ENCODE results near the gene SERPINE1.

DNA sequence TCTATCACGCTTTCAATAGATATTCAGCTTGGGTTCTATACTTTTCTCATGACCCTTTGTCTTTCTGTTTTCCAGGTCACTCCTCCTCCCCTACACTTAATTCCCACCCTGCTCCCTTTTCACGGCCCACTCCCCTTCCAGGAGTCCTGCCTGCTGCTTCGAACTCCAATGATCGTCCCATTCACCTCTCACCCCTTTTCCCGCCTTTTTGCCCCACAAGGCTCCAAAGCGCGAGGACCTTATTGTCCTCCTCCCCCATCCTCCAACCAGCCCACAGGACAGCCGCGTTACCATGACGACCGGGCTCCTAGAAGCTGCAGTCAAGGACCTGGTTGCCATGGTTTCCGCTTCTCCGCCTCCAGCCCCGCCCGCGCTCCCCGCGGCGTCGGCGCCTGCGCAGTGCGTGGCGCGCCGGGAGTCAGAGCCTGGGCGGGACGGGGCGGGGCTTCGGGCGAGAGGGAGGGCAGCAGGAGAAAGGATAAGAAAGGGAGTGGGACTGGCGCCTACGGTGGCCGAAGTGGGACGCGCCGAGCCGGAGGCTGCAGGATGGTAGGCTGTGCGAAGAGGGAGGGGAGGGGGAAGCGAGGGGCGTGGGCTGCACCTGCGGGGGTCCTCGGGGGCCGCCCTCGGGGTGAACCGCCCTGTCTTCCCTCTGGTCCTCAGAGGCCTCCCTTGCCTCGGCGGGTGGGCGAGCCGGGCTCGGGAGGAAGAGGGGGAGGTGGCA, 27.2 kb downstream of the SERPINE1 start, which contains the start of gene AP1S1:
- TF ChIP-seq, protein P1, sequence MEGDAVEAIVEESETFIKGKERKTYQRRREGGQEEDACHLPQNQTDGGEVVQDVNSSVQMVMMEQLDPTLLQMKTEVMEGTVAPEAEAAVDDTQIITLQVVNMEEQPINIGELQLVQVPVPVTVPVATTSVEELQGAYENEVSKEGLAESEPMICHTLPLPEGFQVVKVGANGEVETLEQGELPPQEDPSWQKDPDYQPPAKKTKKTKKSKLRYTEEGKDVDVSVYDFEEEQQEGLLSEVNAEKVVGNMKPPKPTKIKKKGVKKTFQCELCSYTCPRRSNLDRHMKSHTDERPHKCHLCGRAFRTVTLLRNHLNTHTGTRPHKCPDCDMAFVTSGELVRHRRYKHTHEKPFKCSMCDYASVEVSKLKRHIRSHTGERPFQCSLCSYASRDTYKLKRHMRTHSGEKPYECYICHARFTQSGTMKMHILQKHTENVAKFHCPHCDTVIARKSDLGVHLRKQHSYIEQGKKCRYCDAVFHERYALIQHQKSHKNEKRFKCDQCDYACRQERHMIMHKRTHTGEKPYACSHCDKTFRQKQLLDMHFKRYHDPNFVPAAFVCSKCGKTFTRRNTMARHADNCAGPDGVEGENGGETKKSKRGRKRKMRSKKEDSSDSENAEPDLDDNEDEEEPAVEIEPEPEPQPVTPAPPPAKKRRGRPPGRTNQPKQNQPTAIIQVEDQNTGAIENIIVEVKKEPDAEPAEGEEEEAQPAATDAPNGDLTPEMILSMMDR (IDR thresholded peaks at IDR 0.05; ENCODE audit: borderline replicate concordance, extremely low read depth, low read length, poor library complexity, severe bottlenecking) = no peak
- TF ChIP-seq EZH2 (IDR thresholded peaks at IDR 0.05; ENCODE audit: borderline replicate concordance, low read depth, low read length, severe bottlenecking) = no peak
